HG03558 (cell line): ENCODE results near the gene OR52B6.
A peak's percentile ranks its signal among the peaks of the same experiment; 100 is the strongest.
"Not testable (repeated sequence)": the region's sequence is repeated elsewhere in the genome, so short reads cannot be mapped to it uniquely, and the experiment has no call there.

Experiments used
- ATAC-seq: cut with Tn5 transposase; IDR thresholded peaks from one replicate; pipeline ENCODE4 v1.9.1; 2021; ENCODE audit warnings: moderate number of reproducible peaks; ENCODE audit not compliant: unreplicated experiment; ENCODE audit errors: extremely low read depth

The OR52B6 gene, protein sequence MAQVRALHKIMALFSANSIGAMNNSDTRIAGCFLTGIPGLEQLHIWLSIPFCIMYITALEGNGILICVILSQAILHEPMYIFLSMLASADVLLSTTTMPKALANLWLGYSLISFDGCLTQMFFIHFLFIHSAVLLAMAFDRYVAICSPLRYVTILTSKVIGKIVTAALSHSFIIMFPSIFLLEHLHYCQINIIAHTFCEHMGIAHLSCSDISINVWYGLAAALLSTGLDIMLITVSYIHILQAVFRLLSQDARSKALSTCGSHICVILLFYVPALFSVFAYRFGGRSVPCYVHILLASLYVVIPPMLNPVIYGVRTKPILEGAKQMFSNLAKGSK

GRCh38 chr11:5580577-5580976, at the start of gene OR52B6:
Gene OR52B6, plus strand, starts transcription at chr11:5580877. Its CDS starts 0 bp downstream, at chr11:5580877.
- no peak for ATAC-seq

- ATAC-seq, result no peak
Observed at GRCh38 chr11:5531053-5531831, 49.4 kb upstream of the OR52B6 start.

GRCh38 chr11:5534046-5534445, 46.6 kb upstream of the OR52B6 start:
- no peak for ATAC-seq

- ATAC-seq, result no peak
Observed at GRCh38 chr11:5536482-5536881, 44.2 kb upstream of the OR52B6 start.

DNA sequence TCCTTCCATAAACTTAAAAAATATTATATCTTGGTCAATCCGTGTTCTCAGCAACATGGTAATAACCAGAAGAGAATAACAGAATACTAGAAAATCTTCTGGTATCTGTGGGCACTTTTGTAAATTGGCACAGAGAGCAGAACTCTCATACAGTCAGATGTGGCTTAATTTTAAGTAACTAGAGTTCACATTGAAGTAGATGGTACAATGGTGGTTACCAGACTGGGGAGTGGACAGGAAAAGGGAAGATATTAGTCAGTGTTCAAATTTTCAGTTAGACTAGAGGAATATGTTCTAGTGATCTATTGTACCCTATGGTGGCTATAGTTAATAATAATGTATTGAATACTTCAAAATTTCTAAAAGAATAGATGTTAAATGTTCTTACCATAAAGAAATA, 39.2 kb upstream of the OR52B6 start:
- no peak for ATAC-seq

DNA sequence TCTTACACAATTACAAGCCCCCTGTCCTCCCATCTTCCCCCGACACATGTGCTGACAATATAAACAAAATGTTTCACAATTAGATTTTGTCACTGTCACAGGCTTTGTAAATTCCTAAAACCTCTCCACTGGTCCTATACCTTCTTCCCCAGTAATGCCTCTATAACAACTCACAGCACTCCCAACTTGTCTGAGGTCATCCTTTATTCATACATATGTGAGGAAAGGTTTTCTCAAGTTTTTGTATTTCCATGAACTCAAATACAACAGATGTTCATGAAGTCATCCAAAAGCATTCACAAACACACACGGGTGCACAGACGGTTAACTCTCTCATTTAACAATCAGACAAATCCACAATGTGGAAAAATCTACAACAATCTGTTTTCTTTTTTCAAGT, 34.2 kb upstream of the OR52B6 start:
- ATAC-seq, result no peak

GRCh38 chr11:5547982-5548381, 32.7 kb upstream of the OR52B6 start:
- ATAC-seq, result no peak

DNA sequence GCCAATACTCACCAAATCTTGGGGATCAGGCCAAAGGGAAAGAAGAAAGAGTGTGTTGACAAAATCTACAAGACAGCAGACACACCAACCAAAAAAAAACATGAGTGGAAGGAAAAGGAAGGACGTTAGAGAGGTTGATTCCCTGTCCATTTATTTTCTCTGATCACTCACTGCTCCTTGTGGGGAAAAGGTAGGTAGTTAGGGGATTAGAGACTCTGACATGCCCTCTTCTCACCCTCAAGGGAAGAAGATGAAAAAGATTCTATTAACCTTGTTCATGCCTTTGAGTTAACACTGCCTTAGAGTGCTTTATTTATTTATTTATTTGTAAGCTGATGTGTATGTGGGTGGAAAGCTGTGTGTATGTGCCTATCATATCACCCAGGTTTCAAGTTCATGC, 32.2 kb upstream of the OR52B6 start, which contains the start of gene OR52H1:
TSS of gene OR52H1 (minus strand) at position 101 of the 400 bp plus-strand sequence. CDS start 3,035 bp downstream, outside the sequence.
- ATAC-seq, result no peak

- ATAC-seq, result peak; percentile 52
Observed at GRCh38 chr11:5550440-5551095, 30.1 kb upstream of the OR52B6 start.

- no peak for ATAC-seq
Observed at GRCh38 chr11:5553343-5553742, 27.3 kb upstream of the OR52B6 start.

- no peak for ATAC-seq
Observed at GRCh38 chr11:5556596-5557188, 24.0 kb upstream of the OR52B6 start.

- ATAC-seq, result no peak
Observed at GRCh38 chr11:5557751-5558150, 22.9 kb upstream of the OR52B6 start.

GRCh38 chr11:5564259-5565019, 16.2 kb upstream of the OR52B6 start:
- ATAC-seq, result no peak

GRCh38 chr11:5574654-5575053, 6.0 kb upstream of the OR52B6 start:
- ATAC-seq, result no peak

- ATAC-seq, result no peak
Observed at GRCh38 chr11:5575152-5575551, 5.5 kb upstream of the OR52B6 start.

GRCh38 chr11:5577101-5577500, 3.6 kb upstream of the OR52B6 start:
- ATAC-seq, result no peak

DNA sequence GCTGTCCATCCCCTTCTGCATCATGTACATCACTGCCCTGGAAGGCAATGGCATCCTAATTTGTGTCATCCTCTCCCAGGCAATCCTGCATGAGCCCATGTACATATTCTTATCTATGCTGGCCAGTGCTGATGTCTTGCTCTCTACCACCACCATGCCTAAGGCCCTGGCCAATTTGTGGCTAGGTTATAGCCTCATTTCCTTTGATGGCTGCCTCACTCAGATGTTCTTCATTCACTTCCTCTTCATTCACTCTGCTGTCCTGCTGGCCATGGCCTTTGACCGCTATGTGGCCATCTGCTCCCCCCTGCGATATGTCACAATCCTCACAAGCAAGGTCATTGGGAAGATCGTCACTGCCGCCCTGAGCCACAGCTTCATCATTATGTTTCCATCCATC, 337 bp downstream of the OR52B6 start:
- no peak for ATAC-seq

DNA sequence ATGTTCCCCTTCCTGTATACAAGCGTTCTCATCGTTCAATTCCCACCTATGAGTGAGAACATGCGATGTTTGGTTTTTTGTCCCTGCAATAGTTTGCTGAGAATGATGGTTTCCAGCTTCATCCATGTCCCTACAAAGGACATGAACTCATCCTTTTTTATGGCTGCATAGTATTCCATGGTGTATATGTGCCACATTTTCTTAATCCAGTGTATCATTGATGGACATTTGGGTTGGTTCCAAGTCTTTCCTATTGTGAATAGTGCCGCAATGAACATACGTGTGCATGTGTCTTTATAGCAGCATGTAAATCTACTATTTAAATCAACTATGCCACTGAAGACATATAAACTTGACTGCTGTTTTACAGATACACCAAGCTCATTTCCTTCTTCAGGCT, 3.8 kb downstream of the OR52B6 start:
- ATAC-seq, result not testable (repeated sequence)

GRCh38 chr11:5589906-5590305, 9.2 kb downstream of the OR52B6 start:
- ATAC-seq, result not testable (repeated sequence)

DNA sequence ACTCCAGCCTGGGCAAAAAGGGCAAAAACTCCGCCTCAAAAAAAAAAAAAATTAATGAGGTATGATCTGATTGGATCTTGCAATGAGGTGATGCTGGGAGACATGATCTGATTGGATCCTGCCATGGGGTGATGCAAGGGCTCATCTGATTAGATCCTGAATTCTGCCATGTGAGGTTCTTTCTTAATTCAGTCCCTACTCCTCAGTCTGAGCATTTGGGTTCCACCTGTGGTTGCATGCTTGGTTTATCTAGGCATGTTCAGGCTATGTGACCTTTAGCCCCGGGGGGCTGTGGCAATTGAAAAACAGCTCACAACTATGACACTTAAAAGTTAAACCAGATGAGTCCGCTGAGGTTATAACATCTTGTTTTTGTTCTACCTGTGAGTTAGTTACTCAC, 10.9 kb downstream of the OR52B6 start:
- ATAC-seq, result no peak
